Measurements from ENCODE around the gene TSPAN9.

TSPAN9 gene

GRCh38 chr12:3054374-3054773 is 22.8 kb upstream of the TSPAN9 start:
- Histone ChIP-seq H3K27ac (no peak overlapping the region), H3K4me3 (ENCODE audit: low read depth, low read length) (no peak overlapping the region), H3K27me3 (replicated peaks) (no peaks in the 10 kb centered on the region), H3K36me3 (replicated peaks) (no peaks in the 10 kb centered on the region)
- DNase-seq = no peak
- no peak for TF ChIP-seq CTCF (IDR thresholded peaks at IDR 0.05; ENCODE audit: low read depth, low read length, missing control alignments)
- in situ Hi-C loops (cut with HindIII; ENCODE audit: low pct_ligation_motif_present, low sequenced_read_pairs) = no loop called here

- DNase-seq = no peak
- no peak overlapping the region for H3K4me3 ChIP-seq (ENCODE audit: low read depth, low read length)
- in situ Hi-C loops (cut with HindIII; ENCODE audit: low pct_ligation_motif_present, low sequenced_read_pairs) = no loop called here
- no peaks in the 10 kb centered on the region for H3K36me3 ChIP-seq (replicated peaks)
- TF ChIP-seq CTCF (IDR thresholded peaks at IDR 0.05; ENCODE audit: low read depth, low read length, missing control alignments) = no peak
- H3K27me3 ChIP-seq (replicated peaks) = no peaks in the 10 kb centered on the region
- H3K27ac ChIP-seq = no peak overlapping the region
Observed at GRCh38 chr12:3055026-3055703, 22.0 kb upstream of the TSPAN9 start.

- H3K27ac ChIP-seq = no peak overlapping the region
- H3K27me3 ChIP-seq (replicated peaks) = no peaks in the 10 kb centered on the region
- in situ Hi-C loops (cut with HindIII; ENCODE audit: low pct_ligation_motif_present, low sequenced_read_pairs) = no loop called here
- no peak overlapping the region for H3K4me3 ChIP-seq (ENCODE audit: low read depth, low read length)
- no peak for TF ChIP-seq CTCF (IDR thresholded peaks at IDR 0.05; ENCODE audit: low read depth, low read length, missing control alignments)
- no peak for DNase-seq
- no peaks in the 10 kb centered on the region for H3K36me3 ChIP-seq (replicated peaks)
Observed at GRCh38 chr12:3055704-3056467, 21.3 kb upstream of the TSPAN9 start.

- DNase-seq = peak; percentile 73
- in situ Hi-C loops (cut with HindIII; ENCODE audit: low pct_ligation_motif_present, low sequenced_read_pairs) = no loop called here
- H3K27ac ChIP-seq = no peak overlapping the region
- H3K36me3 ChIP-seq (replicated peaks) = no peaks in the 10 kb centered on the region
- no peaks in the 10 kb centered on the region for H3K27me3 ChIP-seq (replicated peaks)
- TF ChIP-seq CTCF (IDR thresholded peaks at IDR 0.05; ENCODE audit: low read depth, low read length, missing control alignments) = no peak
- H3K4me3 ChIP-seq (ENCODE audit: low read depth, low read length) = no peak overlapping the region
Observed at GRCh38 chr12:3061059-3061458, 16.1 kb upstream of the TSPAN9 start.

- in situ Hi-C loops (cut with HindIII; ENCODE audit: low pct_ligation_motif_present, low sequenced_read_pairs) = no loop called here
- H3K4me3 ChIP-seq (ENCODE audit: low read depth, low read length) = no peak overlapping the region
- H3K36me3 ChIP-seq (replicated peaks) = no peaks in the 10 kb centered on the region
- no peaks in the 10 kb centered on the region for H3K27me3 ChIP-seq (replicated peaks)
- no peak overlapping the region for H3K27ac ChIP-seq
- no peak for TF ChIP-seq CTCF (IDR thresholded peaks at IDR 0.05; ENCODE audit: low read depth, low read length, missing control alignments)
- no peak for DNase-seq
Observed at GRCh38 chr12:3061501-3062215, 15.5 kb upstream of the TSPAN9 start.

All from brain microvascular endothelial cell (primary cell).